HFFc6 (cell line): ENCODE measurements around the gene USP37. TPM values are rescaled to one million over a fixed set of nuclear protein-coding genes. Genes with fewer than 3 reads are reported as not detected.

ENCODE experiments used
- DNase-seq: peaks from one replicate; pipeline ENCODE4 v3.0.0-alpha.2; 2018
- H3K27ac Mint-ChIP-seq: 2 replicates; pipeline ENCODE4 v1.8.0; 2020; ENCODE audit warnings: mild to moderate bottlenecking, mixed read lengths
- H3K27me3 Mint-ChIP-seq: 2 replicates; pipeline ENCODE4 v1.8.0; 2021; ENCODE audit warnings: mild to moderate bottlenecking, moderate library complexity, mixed read lengths; ENCODE audit not compliant: insufficient read depth
- H3K36me3 Mint-ChIP-seq: 2 replicates; pipeline ENCODE4 v1.8.0; 2021; ENCODE audit warnings: low read depth, mixed read lengths
- H3K4me1 Mint-ChIP-seq: 2 replicates; pipeline ENCODE4 v1.8.0; 2020; ENCODE audit warnings: low read depth, mixed read lengths
- H3K4me3 Mint-ChIP-seq: 2 replicates; pipeline ENCODE4 v1.8.0; 2020; ENCODE audit warnings: mild to moderate bottlenecking, moderate library complexity, mixed read lengths
- H3K9me3 Mint-ChIP-seq: 2 replicates; pipeline ENCODE4 v1.8.0; 2020; ENCODE audit warnings: mild to moderate bottlenecking, mixed read lengths
- CTCF ChIP-seq: fragments of 200-600 bp; sonication (generic); IDR thresholded peaks from 2 replicates; pipeline ENCODE4 v1.5.0; 2021; ENCODE audit warnings: antibody characterized with exemption, mild to moderate bottlenecking
- total RNA-seq, 6 experiments: library from RNA; stranded (reverse); fragmentation: NEBNext Ultra II Directional; extraction: Animal tissue kit (Norgen Biotek cat#: 25700); gene quantifications; 2 replicates in 1 of 6; 3 replicates in 5 of 6; pipeline ENCODE4 v1.2.3, GENCODE V29; 2021

Gene USP37
- total RNA-seq, 6 experiments from 2014 or later = 6.1 to 7.4 (median 6.8) TPM

GRCh38 chr2:218474527-218474926, 93.6 kb downstream of the USP37 start:
- Mint-ChIP-seq H3K27ac (no peak overlapping the region), H3K36me3 (no peaks in the 10 kb centered on the region; the same call in 1 of the 2 replicates), H3K4me1 (peaks cover 6% of the 10 kb centered on the region; the same call in 1 of the 2 replicates), H3K9me3 (no peaks in the 10 kb centered on the region), H3K27me3 (no peaks in the 10 kb centered on the region), H3K4me3 (no peak overlapping the region)
- DNase-seq = no peak
- no peak for TF ChIP-seq CTCF

GRCh38 chr2:218472988-218473387, 95.2 kb downstream of the USP37 start:
- Mint-ChIP-seq H3K9me3 (no peaks in the 10 kb centered on the region), H3K27ac (no peak overlapping the region), H3K27me3 (no peaks in the 10 kb centered on the region), H3K4me3 (no peak overlapping the region), H3K36me3 (no peaks in the 10 kb centered on the region), H3K4me1 (no peaks in the 10 kb centered on the region)
- TF ChIP-seq CTCF = no peak
- no peak for DNase-seq

GRCh38 chr2:218471982-218472381, 96.2 kb downstream of the USP37 start:
- no peak for DNase-seq
- Mint-ChIP-seq H3K9me3 (no peaks in the 10 kb centered on the region), H3K27ac (no peak overlapping the region), H3K36me3 (no peaks in the 10 kb centered on the region), H3K27me3 (no peaks in the 10 kb centered on the region), H3K4me3 (no peak overlapping the region), H3K4me1 (no peaks in the 10 kb centered on the region)
- no peak for TF ChIP-seq CTCF

- Mint-ChIP-seq H3K4me1 (no peaks in the 10 kb centered on the region), H3K27me3 (no peaks in the 10 kb centered on the region), H3K9me3 (no peaks in the 10 kb centered on the region), H3K27ac (no peak overlapping the region), H3K4me3 (no peak overlapping the region), H3K36me3 (no peaks in the 10 kb centered on the region)
- no peak for DNase-seq
- TF ChIP-seq CTCF = no peak
Observed at GRCh38 chr2:218471036-218471435, 97.1 kb downstream of the USP37 start.

GRCh38 chr2:218470448-218470847, 97.7 kb downstream of the USP37 start:
- TF ChIP-seq CTCF = no peak
- Mint-ChIP-seq H3K4me3 (no peak overlapping the region), H3K36me3 (no peaks in the 10 kb centered on the region), H3K9me3 (no peaks in the 10 kb centered on the region), H3K27ac (no peak overlapping the region), H3K27me3 (no peaks in the 10 kb centered on the region), H3K4me1 (no peaks in the 10 kb centered on the region)
- no peak for DNase-seq
